ENCODE results near the gene CYB5B. TPM values are rescaled to one million over a fixed set of nuclear protein-coding genes. Genes with fewer than 3 reads are reported as not detected.
A peak's percentile ranks its signal among the peaks of the same experiment; 100 is the strongest.

Gene CYB5B, protein sequence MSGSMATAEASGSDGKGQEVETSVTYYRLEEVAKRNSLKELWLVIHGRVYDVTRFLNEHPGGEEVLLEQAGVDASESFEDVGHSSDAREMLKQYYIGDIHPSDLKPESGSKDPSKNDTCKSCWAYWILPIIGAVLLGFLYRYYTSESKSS
- 112 and 136 TPM in 2 replicates for total RNA-seq (2014; rRNA removed; shearing (Covaris generic))
- polyA plus RNA-seq (2015; cell fraction: cytosol; rRNA removed), result 103 and 118 TPM in 2 replicates
- polyA plus RNA-seq (2015; cell fraction: nucleus; rRNA removed), result 79.2 and 82.4 TPM in 2 replicates

DNA sequence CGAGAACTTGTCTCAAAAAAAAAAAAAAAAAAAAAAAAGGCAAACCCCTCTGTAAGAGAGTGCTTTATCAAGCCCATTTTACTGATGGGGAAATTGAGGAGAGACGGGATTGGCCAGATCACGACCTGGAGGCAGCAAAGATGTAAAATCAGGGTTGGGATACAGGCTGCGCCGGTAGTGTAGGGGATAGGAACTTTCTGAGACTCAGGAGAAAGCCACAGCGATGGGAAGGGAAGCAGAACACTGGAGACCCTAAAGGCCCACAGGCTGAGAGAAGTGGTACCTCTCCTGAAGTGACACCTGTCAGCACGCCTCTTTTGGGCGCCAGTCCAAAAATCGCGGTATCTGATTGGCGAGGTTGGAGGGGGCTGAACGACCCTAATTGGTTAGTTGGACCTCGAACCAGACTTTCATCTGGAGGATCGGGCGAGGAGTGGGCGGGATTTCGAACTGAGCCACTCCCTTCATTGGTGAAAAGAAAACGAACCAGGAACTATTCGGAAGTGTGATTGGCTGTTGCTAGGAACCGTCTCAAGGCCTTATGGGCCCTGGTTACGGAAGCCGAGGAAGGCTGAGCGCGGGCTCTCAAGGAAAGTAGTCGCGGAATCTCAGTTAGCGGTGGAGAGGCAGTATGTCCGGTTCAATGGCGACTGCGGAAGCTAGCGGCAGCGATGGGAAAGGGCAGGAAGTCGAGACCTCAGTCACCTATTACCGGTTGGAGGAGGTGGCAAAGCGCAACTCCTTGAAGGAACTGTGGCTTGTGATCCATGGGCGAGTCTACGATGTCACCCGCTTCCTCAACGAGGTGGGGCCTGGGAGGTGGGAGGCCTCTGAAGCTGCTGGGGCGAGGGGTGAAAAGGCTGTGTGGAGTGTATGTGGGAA, at the start of gene CYB5B:
Gene CYB5B (plus strand): TSS at position 567 of the 882 bp plus-strand sequence. CDS start 65 bp downstream, at position 632.
- peak; percentile 99 for DNase-seq (ENCODE audit: low read depth)

DNA sequence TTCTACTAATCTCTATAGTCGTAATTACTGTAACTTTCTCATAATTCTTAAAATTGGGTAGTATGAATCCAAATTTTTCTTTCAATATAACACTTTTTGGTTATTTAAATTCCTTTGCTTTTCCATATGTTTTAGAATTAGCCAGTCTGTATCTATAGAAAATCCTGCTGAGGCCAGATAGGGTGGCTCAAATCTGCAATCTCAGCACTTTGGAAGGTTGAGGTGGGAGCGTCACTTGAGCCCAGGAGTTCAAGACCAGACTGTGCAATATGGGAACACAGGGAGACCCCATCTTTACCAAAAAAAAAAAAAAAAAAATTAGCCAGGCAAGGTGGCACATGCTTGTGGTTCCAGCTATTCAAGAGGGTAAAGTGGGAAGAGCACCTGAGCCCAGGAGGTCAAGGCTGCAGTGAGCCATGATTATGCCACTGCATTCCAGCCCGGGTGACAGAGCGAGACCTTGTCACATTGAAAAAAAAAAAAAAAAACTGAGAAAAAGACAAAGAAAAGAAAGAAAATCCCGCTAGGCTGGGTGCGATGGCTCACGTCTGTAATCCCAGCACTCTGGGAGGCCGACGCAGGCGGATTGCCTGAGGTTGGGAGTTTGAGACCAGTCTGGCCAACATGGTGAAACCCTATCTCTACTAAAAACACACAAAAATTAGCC, 47.9 kb upstream of the CYB5B start:
- no peak for DNase-seq (ENCODE audit: low read depth)

DNA sequence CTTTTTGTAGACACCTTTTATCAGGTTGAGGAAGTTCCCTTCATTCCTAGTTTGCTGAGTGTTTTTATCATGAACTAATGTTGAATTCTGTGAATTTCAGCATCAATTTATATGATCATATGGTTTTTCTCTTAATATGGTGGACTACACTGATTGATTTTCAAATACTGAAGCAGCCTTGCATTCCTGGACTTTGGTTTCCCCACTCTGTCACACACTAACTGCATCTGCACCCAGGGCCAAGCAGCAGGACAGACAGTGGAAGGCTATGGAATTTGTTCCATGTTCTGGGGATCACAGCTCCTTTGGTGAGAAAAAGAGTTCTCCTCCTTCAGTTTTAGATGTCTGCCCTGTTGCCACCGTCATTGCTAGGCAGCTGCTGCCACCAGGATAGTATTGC, 46.4 kb upstream of the CYB5B start:
- no peak for DNase-seq (ENCODE audit: low read depth)

DNA sequence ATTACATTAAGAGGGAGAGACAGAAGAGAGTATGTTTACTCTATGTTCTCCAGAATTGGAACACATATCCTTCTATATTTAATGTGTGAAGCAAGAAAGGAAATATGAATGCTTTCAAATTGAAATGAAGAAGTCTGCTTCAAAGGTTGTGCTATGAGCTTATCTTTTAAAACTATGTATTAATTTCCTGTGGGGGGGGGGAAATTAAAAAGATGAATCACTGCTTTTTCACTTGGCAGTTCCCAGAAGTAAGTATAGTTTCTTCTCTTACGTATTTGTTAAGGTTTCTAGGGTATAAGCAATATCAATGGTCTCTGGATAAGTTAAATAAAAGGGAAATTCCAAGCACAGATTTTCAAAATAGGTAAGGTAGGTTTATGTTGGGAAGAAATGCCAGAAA, 45.7 kb upstream of the CYB5B start:
- DNase-seq (ENCODE audit: low read depth), result no peak

DNA sequence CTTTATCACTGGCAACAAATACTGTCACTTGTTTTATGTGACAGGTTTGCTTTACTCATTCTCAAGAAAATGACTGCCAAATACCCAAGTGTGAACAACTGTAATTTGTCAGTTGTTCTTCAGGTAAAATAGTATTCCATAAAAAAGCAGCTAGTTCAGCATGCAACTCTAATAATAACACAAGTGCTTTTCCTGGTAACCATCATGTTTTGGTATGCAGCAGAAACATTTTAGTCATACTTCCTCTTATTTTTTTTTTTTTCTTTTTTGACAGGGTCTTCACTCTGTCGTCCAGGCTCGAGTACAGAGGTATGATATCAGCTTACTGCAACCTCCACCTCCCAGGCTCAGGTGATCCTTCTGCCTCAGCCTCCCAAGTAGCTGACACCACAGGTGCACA, 43.2 kb upstream of the CYB5B start:
- DNase-seq (ENCODE audit: low read depth), result no peak

DNA sequence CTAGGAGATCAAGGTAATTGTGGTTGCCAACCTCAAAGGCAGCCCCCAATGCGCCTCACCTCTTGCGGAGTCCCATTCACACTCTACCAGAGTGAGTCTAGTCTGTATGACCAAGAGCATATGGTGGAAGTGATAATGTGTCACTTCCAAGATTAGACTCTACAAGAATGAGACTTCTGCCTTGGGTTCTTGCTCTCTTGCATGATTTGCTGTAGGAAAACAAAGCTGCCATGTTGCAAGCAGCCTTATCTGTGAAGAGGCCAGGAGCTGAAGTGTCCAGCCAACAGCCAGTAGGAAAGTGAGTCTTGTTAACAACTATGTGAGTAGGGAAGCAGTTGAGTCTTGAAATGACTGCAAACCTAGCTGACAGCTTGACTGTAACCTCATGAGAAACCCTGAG, 42.0 kb upstream of the CYB5B start:
- DNase-seq (ENCODE audit: low read depth), result no peak

DNA sequence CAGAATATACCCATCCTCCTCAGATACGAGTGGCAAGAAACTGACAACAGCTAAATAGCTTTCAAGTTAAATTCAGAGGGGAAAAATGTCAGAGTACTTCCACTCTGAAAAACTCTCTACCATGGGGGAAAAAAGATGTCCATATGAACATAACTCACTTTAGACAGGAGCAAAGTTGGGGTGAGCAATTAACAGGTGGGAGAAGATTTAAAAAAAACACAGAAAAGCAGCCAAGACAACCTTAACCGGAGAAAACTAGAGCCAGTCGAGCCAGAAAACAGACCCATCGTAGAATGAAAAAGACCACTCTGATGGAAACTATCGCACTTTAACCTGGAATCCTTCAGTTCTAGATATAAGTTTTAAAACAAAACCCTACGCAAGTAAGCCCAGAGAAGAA, 39.4 kb upstream of the CYB5B start:
- no peak for DNase-seq (ENCODE audit: low read depth)

DNA sequence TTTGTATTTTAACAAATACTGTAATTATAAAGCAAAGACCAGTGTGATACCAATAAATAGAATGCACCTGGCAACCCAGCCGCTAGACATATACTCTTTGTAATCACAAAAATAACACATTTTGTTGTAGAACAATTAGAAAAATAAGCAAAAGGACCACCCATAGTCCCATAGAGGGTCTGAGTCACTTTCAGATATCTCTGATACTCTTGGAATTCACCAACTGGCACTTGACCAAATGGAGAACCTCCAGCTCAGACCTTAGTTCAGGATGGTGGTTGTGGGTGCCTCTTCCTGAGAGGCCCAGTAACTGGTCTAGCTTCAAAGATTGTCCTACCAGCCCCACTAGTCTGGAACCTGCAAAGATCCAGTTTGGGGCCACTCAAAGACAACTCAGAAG, 37.8 kb upstream of the CYB5B start:
- no peak for DNase-seq (ENCODE audit: low read depth)

DNA sequence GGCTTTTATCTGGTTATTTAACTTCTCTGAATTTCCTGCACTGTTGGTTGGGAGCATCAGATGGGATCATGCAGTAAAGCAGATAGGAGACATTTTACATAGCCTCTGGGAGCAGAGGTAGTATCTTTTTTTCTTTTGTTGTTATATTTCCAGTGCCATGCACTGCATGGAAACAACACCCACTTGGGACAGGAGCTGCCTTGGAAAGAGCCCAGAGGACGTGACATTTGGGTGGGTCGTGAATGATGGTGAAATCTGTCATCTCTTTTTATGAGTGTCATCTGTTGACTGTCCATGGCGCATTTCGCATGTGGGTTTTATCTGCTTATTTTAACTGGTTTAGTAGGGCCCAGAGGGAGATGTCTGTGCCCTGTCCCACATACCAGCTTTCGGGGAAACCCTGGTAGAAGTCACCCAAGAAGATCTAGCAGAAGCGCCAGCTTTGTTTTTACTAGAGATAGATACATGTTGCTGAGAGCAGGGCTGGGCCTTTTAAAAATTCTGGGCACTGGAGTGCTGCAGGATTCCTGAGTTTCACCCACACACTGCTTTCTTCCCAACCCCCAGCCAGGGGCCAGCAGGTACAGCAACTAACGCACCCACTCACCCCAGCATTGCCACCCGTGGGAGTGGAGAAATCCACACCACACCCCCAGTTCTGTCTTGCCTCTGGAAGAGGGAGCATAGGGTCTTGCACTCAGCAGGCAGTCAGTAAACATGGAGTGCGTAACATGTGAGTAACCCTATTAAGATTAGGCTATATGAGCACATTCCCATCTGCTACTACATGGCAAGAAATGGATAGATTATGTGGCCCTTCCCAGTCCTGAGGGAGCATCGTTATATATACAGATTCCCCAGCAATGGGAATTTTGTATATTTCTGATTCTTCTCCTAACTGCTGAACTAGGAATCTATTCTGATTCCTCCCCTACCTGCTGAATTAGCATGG, 30.2 kb upstream of the CYB5B start:
- no peak for DNase-seq (ENCODE audit: low read depth)

DNA sequence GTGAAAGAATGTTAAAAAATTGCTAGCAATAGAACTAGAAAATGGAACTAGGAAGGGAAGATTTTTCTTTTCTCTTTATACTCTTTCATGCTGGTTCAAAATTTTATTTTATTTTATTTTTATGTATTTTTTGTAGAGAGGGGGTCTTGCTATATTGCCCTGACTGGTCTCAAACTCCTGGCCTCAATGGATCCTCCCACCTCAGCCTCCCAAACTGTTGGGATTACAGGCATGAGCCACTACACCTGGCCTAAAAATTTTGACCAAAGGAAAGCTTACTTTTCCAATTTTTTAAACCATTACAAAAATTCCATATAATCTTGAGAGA, 28.6 kb upstream of the CYB5B start:
- no peak for DNase-seq (ENCODE audit: low read depth)

DNA sequence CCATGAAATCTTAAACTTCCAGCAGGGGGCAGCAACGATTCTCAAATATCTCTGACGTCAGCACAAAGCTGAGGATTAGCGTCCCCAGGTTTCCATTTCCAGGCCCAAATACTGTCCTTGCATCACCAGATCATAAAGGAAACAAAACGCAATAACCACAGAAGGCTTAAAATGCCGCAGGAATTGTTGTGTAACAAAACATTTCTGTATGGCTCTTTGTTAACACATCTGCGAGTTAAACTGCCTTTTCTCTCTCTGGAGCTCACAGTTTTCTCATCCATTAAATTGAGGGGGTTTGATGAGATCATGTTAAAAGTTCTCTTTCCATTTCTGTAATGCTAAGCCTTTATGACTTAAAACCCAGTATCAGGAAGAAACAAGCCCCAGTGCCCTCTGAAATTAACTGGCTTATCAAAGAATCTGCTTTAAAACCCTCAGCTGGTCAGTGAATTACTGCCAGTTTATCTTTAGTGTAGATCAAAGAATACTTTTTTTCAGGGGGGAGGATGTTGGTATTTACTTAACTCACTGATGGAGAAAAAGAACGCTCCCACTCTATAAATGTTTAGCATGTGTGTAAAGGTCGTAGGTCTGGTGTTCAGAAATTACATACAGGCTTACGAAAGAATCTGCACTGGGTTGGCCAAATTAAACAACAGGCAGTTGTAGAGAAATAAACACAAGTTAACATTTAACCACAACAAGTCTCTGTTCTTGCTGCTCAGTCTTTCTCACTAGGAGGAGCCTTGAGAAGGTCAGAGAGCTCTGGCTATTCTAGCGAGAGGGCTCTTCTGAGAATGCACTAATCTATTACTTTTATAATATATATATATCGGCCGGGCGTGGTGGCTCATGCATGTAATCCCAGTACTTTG, 28.0 kb upstream of the CYB5B start:
- DNase-seq (ENCODE audit: low read depth), result peak; percentile 74

DNA sequence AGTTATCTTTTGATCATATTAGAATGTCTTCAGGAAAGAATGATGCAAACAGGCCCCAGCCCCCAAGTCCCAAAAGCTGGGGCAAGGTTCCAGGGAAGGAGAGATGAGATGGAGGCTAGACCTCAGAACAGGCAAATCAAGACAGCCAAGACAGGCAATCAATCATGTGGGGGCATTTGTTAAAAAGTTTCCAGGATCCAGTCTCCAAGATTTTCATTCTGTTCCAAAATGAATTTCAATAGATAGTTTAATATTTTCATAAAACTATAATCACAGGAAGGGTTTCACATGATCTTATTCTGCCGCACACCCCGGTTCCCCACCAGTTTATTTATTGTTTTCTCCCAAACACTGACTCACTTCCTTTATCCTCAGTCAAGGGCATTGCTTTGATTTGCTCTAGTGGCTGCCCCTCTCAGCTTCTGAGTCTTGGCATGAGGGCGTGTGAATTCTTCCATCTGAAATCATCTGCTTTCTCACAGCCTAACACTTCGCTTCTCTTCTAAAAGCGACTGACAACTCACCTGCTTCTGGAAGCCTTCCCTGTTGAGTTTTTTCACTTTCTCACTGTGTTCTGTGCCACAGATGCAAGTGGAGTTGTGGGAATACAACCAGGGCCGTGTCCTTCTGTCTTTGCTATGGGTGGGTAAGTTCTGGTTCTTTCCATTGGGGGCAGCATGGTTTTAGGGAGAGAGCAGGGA, 26.4 kb upstream of the CYB5B start:
- DNase-seq (ENCODE audit: low read depth), result peak; percentile 82

DNA sequence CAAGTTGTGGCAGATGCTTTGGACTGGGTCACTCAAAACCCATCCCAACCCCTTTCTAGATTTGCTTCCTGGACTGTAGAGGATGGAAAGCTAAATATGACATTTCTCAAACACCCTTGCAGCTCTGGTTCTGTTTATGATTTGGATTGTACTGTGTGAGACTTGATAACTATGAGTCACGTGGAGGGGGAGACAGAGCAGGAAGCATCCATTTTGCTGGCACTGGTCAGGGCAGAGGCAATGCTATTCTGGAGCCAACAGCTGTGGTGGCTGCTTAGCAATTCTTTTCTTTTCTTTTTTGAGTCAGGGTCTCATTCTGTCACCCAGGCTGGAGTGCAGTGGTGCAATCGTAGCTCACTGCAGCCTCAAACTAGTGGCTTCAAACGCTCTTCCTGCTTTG, 25.1 kb upstream of the CYB5B start:
- DNase-seq (ENCODE audit: low read depth), result peak; percentile 26

DNA sequence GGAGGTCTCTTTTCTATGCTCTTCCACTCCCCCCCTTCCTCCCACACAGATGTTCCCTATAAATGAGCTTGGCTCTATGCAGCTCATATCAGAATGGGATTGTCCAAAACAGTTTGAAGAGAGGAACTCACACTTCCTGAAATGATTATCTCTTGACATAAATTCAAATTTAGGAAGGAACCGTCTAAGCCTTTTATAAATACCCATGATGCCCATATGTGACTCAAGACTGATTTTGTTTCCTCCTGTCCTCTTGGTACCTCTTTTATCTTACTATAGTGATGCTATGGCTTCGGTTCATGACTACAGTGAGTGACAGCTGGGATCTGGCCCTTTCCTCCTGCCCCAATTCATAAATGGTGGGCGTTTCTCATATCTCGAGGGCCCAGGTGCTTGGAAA, 22.0 kb upstream of the CYB5B start:
- no peak for DNase-seq (ENCODE audit: low read depth)

DNA sequence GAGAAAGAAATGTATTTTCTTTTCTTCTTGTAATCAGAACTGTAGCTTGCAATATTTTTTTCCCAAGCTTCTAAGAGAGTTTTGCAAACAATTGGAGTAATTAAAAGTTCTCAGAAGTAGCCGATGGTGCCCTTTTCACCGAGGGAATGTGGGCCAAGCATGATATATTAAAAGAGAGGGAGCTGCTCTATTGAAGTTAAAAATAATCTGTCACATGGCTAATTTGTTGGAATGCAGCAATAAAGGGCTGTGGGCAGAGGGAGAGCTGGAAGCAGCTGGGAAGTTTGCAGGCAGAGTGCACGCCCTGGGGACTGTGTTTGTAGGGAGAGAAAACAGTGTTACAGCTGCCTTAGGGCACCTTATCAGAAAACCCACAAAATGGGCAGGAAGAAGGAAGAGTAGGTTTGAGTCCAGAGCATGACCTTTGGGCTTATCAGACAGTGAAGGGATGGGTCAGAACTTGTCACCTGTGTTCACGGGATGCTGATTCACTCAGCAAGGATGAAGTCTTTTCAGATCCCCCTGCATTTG, 20.1 kb upstream of the CYB5B start:
- peak; percentile 32 for DNase-seq (ENCODE audit: low read depth)

DNA sequence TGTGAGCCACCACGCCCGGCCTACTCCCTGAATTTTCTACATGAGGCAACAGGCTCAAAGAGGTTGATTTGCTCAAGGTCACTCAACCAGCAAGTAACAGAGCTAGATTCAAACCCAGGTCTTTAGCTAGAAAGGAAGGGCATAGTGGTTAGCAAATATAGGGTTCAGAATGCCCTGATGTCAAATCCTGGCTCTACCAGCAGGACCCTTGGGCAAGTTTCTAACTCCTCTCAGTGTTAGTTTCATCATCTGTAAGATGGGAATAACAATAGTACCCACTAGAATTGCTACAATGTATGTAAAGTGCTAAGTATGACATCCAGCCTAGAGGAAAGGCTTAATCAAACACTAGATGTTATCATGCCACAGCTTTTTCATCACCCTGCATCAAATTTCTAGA, 19.1 kb upstream of the CYB5B start:
- DNase-seq (ENCODE audit: low read depth), result no peak

DNA sequence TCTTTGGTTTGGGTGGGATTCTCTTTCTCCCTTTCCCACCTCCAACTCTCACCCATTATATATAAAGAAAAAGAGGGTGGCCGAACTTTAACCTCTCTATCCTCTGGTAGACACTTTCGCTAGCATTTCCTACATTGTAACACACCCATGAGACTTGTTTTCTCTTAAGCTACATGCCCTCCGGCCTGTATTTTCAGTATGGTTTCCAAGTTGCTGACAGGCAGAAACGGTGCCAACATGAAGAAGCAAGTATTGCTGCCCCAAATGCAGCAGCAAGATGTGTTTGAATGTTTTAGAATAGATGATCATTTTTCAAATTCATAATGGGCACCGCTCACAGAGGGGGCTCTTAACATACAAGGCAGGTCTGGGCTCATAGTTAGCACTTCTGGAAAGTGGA, 18.7 kb upstream of the CYB5B start:
- DNase-seq (ENCODE audit: low read depth), result no peak

DNA sequence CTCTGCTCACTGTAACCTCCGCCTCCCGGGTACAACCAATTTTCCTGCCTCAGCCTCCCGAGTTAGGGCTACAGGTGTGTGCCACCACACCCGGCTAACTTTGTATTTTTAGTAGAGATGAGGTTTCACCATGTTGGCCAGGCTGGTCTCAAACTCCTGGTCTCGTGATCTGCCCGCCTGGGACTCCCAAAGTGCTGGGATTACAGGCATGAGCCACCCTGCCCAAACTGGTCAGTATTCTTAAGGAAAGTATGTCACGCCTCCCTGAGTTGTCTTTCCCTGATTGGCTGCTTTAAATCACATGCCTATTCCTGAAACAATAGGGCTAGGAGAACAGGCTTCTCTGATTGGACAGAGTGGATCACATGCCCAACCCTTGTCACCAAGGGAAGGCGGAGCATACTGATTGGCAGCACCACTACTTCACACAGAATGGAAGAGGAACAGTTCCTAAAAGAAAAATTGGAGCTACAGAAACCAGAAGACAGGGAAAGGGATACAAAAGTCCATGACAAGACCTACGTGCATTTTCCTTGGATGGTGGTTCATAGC, 17.6 kb upstream of the CYB5B start:
- DNase-seq (ENCODE audit: low read depth), result peak; percentile 46

DNA sequence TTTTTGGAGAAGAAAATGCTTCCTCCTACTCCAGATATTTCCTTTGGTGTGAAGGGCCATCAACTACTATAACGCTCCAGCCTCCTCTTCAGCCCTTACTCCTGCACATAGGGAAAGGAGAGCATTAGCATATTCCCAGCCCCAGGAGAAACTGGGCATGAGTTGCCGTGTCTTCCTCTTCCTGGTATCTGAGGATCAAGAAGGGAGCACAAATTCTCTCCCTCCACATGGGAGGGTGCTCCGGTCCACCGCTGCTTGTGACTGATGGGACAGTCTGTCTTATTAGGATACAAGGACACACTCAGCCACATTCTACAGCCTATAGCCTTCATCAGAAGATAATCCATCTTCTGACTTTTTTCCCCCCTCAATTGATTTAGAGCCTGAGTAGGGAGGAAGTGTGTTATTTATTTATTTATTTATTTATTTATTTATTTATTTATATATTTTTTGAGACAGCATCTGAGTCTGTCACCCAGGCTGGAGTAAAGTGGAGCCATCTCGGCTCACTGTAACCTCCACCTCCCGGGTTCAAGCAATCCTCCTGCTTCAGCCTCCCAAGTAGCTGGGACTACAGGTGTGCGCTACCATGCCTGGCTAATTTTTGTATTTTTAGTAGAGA, 16.6 kb upstream of the CYB5B start:
- DNase-seq (ENCODE audit: low read depth), result no peak
